HG03575 (cell line): Measurements from ENCODE around the gene SEPTIN2.

ENCODE experiments used
- ATAC-seq: cut with Tn5 transposase; IDR thresholded peaks from one replicate; pipeline ENCODE4 v1.9.1; 2021; ENCODE audit not compliant: unreplicated experiment, insufficient number of reproducible peaks, low FRiP score; ENCODE audit errors: extremely low read depth

Gene SEPTIN2

GRCh38 chr2:241339839-241340630 is 24.3 kb downstream of the SEPTIN2 start:
- ATAC-seq: no peak

- ATAC-seq: no peak
Observed at GRCh38 chr2:241340631-241341163, 25.0 kb downstream of the SEPTIN2 start.

- ATAC-seq: no peak
Observed at GRCh38 chr2:241344925-241345651, 29.4 kb downstream of the SEPTIN2 start.

- no peak for ATAC-seq
Observed at GRCh38 chr2:241349941-241350340, 34.2 kb downstream of the SEPTIN2 start.

GRCh38 chr2:241350530-241350877 is 34.8 kb downstream of the SEPTIN2 start:
- ATAC-seq: no peak

GRCh38 chr2:241350878-241351639 is 35.3 kb downstream of the SEPTIN2 start:
- ATAC-seq: no peak

- ATAC-seq: no peak
Observed at GRCh38 chr2:241351640-241352031, 35.9 kb downstream of the SEPTIN2 start.

- no peak for ATAC-seq
Observed at GRCh38 chr2:241352227-241352626, 36.5 kb downstream of the SEPTIN2 start.

GRCh38 chr2:241354668-241355658 is 39.2 kb downstream of the SEPTIN2 start:
- ATAC-seq: no peak

- ATAC-seq: peak; percentile 70
Observed at GRCh38 chr2:241355983-241356870, 40.5 kb downstream of the SEPTIN2 start, which contains the start of gene FARP2. Gene FARP2, plus strand, starts transcription at chr2:241356285. Its CDS starts 16,823 bp downstream, at chr2:241373108.

- ATAC-seq: no peak
Observed at GRCh38 chr2:241356871-241357260, 41.1 kb downstream of the SEPTIN2 start.

GRCh38 chr2:241357531-241357930 is 41.8 kb downstream of the SEPTIN2 start:
- ATAC-seq: no peak

GRCh38 chr2:241358470-241358869 is 42.7 kb downstream of the SEPTIN2 start:
- ATAC-seq: no peak

GRCh38 chr2:241359481-241360045 is 43.8 kb downstream of the SEPTIN2 start:
- no peak for ATAC-seq

- ATAC-seq: no peak
Observed at GRCh38 chr2:241363426-241363825, 47.7 kb downstream of the SEPTIN2 start.

GRCh38 chr2:241364781-241365180 is 49.1 kb downstream of the SEPTIN2 start:
- ATAC-seq: no peak

- ATAC-seq: no peak
Observed at GRCh38 chr2:241366678-241367077, 51.0 kb downstream of the SEPTIN2 start.
